K562 (cell line): ENCODE measurements around the gene RC3H2. TPM values are rescaled to one million over a fixed set of nuclear protein-coding genes. Genes with fewer than 3 reads are reported as not detected.

Experiments
- ARID2 ChIP-seq: fragments of 450-650 bp; IDR thresholded peaks from 2 replicates; pipeline ENCODE4 v1.6.1; 2017; ENCODE audit warnings: antibody characterized with exemption, mild to moderate bottlenecking
- BRD4 ChIP-seq: fragments of 200-600 bp; sonication (generic); IDR thresholded peaks from 2 replicates; pipeline ENCODE4 v1.6.1; 2017; ENCODE audit warnings: inconsistent platforms
- CC2D1A ChIP-seq: fragments of 450-650 bp; IDR thresholded peaks from 2 replicates; pipeline ENCODE4 v1.6.1; 2017; ENCODE audit warnings: mild to moderate bottlenecking
- CTCF ChIP-seq, 3 experiments: IDR thresholded peaks in 2 of 3; conservative IDR thresholded peaks in 1 of 3; 2 replicates each; pipeline ENCODE4 v1.5.1; 2011 to 2012; ENCODE audit warnings: low read length in 3 of 3, mild to moderate bottlenecking in 3 of 3, control low read depth in 2 of 3, improper control_type of control experiment in 1 of 3, inconsistent platforms in 1 of 3, low read depth in 1 of 3, mixed read lengths in 1 of 3, moderate library complexity in 1 of 3; ENCODE audit not compliant: insufficient read depth in 2 of 3
- ELF2 ChIP-seq: fragments of 250-450 bp; sonication (Bioruptor Pico); IDR thresholded peaks from 2 replicates; pipeline ENCODE4 v1.5.0; 2021; ENCODE audit warnings: mild to moderate bottlenecking
- HMBOX1 ChIP-seq: sonication (generic); IDR thresholded peaks from 2 replicates; pipeline ENCODE4 v1.6.1; 2016
- JUNB ChIP-seq: fragments of 450-650 bp; formaldehyde crosslinking; conservative IDR thresholded peaks from 2 replicates; pipeline ENCODE4 v1.4.0; 2020; ENCODE audit warnings: mild to moderate bottlenecking
- NCOR1 ChIP-seq: fragments of 450-650 bp; IDR thresholded peaks from 2 replicates; pipeline ENCODE4 v1.6.1; 2016; ENCODE audit warnings: mild to moderate bottlenecking, moderate library complexity
- NFXL1 ChIP-seq: fragments of 450-650 bp; formaldehyde crosslinking; IDR thresholded peaks from 2 replicates; pipeline ENCODE4 v1.4.0; 2021; ENCODE audit warnings: mild to moderate bottlenecking
- RAD21 ChIP-seq, 2 experiments: fragments of 250-450 bp in 1 of 2; fragments of 450-650 bp in 1 of 2; sonication (Bioruptor Pico) in 1 of 2; formaldehyde crosslinking in 1 of 2; IDR thresholded peaks in 1 of 2; conservative IDR thresholded peaks in 1 of 2; 2 replicates each; pipeline versions ENCODE4 v1.4.0 to v1.8.0; 2020 to 2022; ENCODE audit warnings: mild to moderate bottlenecking in 2 of 2, moderate library complexity in 1 of 2
- RBM14 ChIP-seq: fragments of 200-400 bp; formaldehyde crosslinking; IDR thresholded peaks from 2 replicates; pipeline ENCODE4 v1.6.1; 2018; ENCODE audit warnings: low read depth, mild to moderate bottlenecking, low read length, moderate library complexity, borderline replicate concordance; ENCODE audit not compliant: insufficient read depth
- REST ChIP-seq, 2 experiments: fragments of 450-650 bp; formaldehyde crosslinking in 1 of 2; IDR thresholded peaks; 2 replicates each; pipeline versions ENCODE4 v1.4.0 to v1.6.1; 2014 to 2020; ENCODE audit warnings: mild to moderate bottlenecking in 2 of 2, borderline replicate concordance in 1 of 2, low read depth in 1 of 2
- TOE1 ChIP-seq, 2 experiments: fragments of 450-650 bp in 1 of 2; sonication (generic) in 1 of 2; formaldehyde crosslinking in 1 of 2; IDR thresholded peaks; 2 replicates each; pipeline versions ENCODE4 v1.7.1 to v1.8.0; 2016 to 2022; ENCODE audit warnings: borderline replicate concordance in 2 of 2, mild to moderate bottlenecking in 2 of 2, antibody characterized with exemption in 1 of 2, inconsistent platforms in 1 of 2, low read depth in 1 of 2, missing genetic modification reagents in 1 of 2, moderate library complexity in 1 of 2
- YY1 ChIP-seq, 3 experiments: IDR thresholded peaks; 2 replicates each; pipeline ENCODE4 v1.6.1; 2011; ENCODE audit warnings: low read length in 2 of 3, mild to moderate bottlenecking in 2 of 3, moderate library complexity in 2 of 3, borderline replicate concordance in 1 of 3, control low read depth in 1 of 3, low read depth in 1 of 3; ENCODE audit not compliant: insufficient read depth in 3 of 3, insufficient replicate concordance in 2 of 3, control insufficient read depth in 1 of 3, insufficient read length in 1 of 3; ENCODE audit errors: extremely low read depth in 1 of 3
- polyA plus RNA-seq, 8 experiments: library from polyadenylated mRNA; depleted of rRNA in 4 of 8; stranded (reverse) in 5 of 8; unstranded in 3 of 8; fragments of >200 nt; fragmentation: Nextera tagmentation in 2 of 8; fragmentation: Illumina TruSeq in 1 of 8; extraction: Ambion mirVana in 2 of 8; extraction: Trizol in 1 of 8; gene quantifications; 2 replicates each; pipeline versions ENCODE4 v1.2.1 to v1.2.3, GENCODE V29; 2011 to 2014; ENCODE audit warnings: inconsistent platforms in 1 of 8, missing spikeins in 1 of 8
- total RNA-seq, 7 experiments: library from RNA; depleted of rRNA in 6 of 7; stranded (reverse); fragments of >200 nt in 6 of 7; fragmentation: Illumina TruSeq in 2 of 7; extraction: Trizol in 2 of 7; gene quantifications; 2 replicates each; pipeline versions ENCODE4 v1.2.1 to v1.2.3, GENCODE V29; 2011 to 2021; ENCODE audit warnings: low replicate concordance in 1 of 7

RC3H2 gene
- total and polyA plus RNA-seq, 9 of the 15 experiments (the other 6 are each of a cell fraction or from before 2014, with no cell fraction given): 5.6 to 35.4 (median 18.6) TPM

- TF ChIP-seq REST (IDR thresholded peaks at IDR 0.05; ENCODE audit: borderline replicate concordance) (peak; percentile 91), REST (CRISPR knock-in tag; IDR thresholded peaks at IDR 0.05; ENCODE audit: low read depth) (no peak), CTCF (IDR thresholded peaks at IDR 0.05 in 2 of 3, conservative IDR thresholded peaks at IDR 0.05 in 1 of 3; ENCODE audit: insufficient read depth in 2 of 3, low read depth in 1 of 3, low read length in 3 of 3) (peak; percentile 81 to 92 (median 83)), BRD4 (no peak), RBM14 (no peak), NFXL1 (CRISPR knock-in tag) (no peak), YY1 (IDR thresholded peaks at IDR 0.05; ENCODE audit: borderline replicate concordance in 1 of 3, control insufficient read depth in 1 of 3, extremely low read depth in 1 of 3, insufficient read depth in 3 of 3, insufficient read length in 1 of 3, insufficient replicate concordance in 2 of 3, low read depth in 1 of 3, low read length in 2 of 3) (peak in 1 of 3 experiments; percentile 44), ARID2 (peak; percentile 92), CC2D1A (peak; percentile 76; the same call in 1 of the 2 replicates), RAD21 (CRISPR knock-in tag; conservative IDR thresholded peaks at IDR 0.05 in 1 of 2, IDR thresholded peaks at IDR 0.05 in 1 of 2) (peak; percentile 94 to 96), HMBOX1 (peak; percentile 93), ELF2 (CRISPR knock-in tag) (peak; percentile 29; the same call in 1 of the 2 replicates), NCOR1 (no peak), JUNB (CRISPR knock-in tag) (no peak), TOE1 (IDR thresholded peaks at IDR 0.05; ENCODE audit: borderline replicate concordance) (no peak), TOE1 (CRISPR knock-in tag; IDR thresholded peaks at IDR 0.05; ENCODE audit: borderline replicate concordance, low read depth) (no peak)
Measured at GRCh38 chr9:122810306-122810946, 94.7 kb downstream of the RC3H2 start (continued).
